GM23248 (cell line): Measurements from ENCODE around the gene MTMR11.

Experiments
- EZH2 ChIP-seq: fragments of 200-600 bp; sonication (generic); IDR thresholded peaks from 2 replicates; pipeline ENCODE4 v1.6.1; 2018; ENCODE audit warnings: antibody characterized with exemption, mild to moderate bottlenecking; ENCODE audit not compliant: insufficient read depth, poor library complexity, severe bottlenecking
- EZH2phosphoT487 ChIP-seq: fragments of 200-600 bp; sonication (generic); IDR thresholded peaks from 2 replicates; pipeline ENCODE4 v1.6.1; 2018; ENCODE audit warnings: antibody characterized with exemption, moderate library complexity, mild to moderate bottlenecking, low read depth; ENCODE audit not compliant: insufficient read depth

- TF ChIP-seq EZH2 (no peak), EZH2phosphoT487 (no peak)
Measured at GRCh38 chr1:149962039-149962647, 25.5 kb upstream of the MTMR11 start.
